ENCODE results near the gene ZNF789.

GRCh38 chr7:99490878-99491277, 18.2 kb downstream of the ZNF789 start:
- TF ChIP-seq CTCF (conservative IDR thresholded peaks at IDR 0.05) (no peak), EZH2 (IDR thresholded peaks at IDR 0.05; ENCODE audit: low read depth) (no peak)

All from PC-9 (cell line).